NB4 (cell line): ENCODE data around the gene CFAP100.
A peak's percentile ranks its signal among the peaks of the same experiment; 100 is the strongest.

Experiments
- DNase-seq: peaks from one replicate; pipeline ENCODE4 v3.0.0; 2010; ENCODE audit warnings: low read depth
- H3K4me3 ChIP-seq: one replicate; pipeline ENCODE4 v1.5.1; 2011; ENCODE audit warnings: mild to moderate bottlenecking, low read depth, low read length, moderate library complexity
- CTCF ChIP-seq: IDR thresholded peaks from one replicate; pipeline ENCODE4 v1.5.1; 2012; ENCODE audit warnings: low read depth, low read length
- MYC ChIP-seq: IDR thresholded peaks from 2 replicates; pipeline ENCODE4 v1.6.1; 2011; ENCODE audit warnings: low read depth, low read length
- POLR2A ChIP-seq: IDR thresholded peaks from 2 replicates; pipeline ENCODE4 v1.6.1; 2011; ENCODE audit warnings: mild to moderate bottlenecking; ENCODE audit not compliant: insufficient read length; ENCODE audit errors: extremely low read depth
- TF ChIP-seq, protein P1 (sequence below): IDR thresholded peaks from 2 replicates; pipeline ENCODE4 v1.6.1; 2011; ENCODE audit warnings: low read depth, low read length

Gene CFAP100

DNA sequence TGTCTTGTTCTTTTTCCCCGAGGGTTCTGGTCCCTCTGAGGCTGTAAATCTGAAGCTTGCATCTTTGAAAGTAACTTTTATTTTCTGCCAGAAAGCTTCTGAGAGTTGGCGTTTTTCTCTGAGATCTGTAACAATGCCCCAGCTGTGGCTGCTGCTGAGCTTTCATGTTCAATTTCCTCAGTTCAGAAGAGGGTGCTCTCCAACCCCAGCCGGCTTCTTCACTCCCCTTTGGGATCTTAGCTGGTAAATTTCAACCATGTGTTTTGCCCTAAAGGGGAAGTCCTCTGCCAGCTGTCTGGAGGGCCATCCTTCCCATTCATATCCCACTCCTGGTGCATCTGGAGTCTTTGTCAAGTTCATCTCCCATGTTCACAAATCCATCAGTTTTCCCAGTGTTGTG is 18.3 kb upstream of the CFAP100 start:
- TF ChIP-seq CTCF (no peak), MYC (0 out of 2 replicates have a peak, but pooled peaks have one; percentile 7), POLR2A (no peak)
- TF ChIP-seq, protein P1, sequence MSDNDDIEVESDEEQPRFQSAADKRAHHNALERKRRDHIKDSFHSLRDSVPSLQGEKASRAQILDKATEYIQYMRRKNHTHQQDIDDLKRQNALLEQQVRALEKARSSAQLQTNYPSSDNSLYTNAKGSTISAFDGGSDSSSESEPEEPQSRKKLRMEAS, result peak; percentile 39; the same call in 1 of the 2 replicates
- DNase-seq, result peak; percentile 33
- H3K4me3 ChIP-seq, result no peak overlapping the region

GRCh38 chr3:126377211-126377610 is 17.5 kb upstream of the CFAP100 start:
- TF ChIP-seq POLR2A (no peak), MYC (no peak), CTCF (no peak)
- TF ChIP-seq, protein P1, result no peak
- H3K4me3 ChIP-seq, result no peak overlapping the region
- no peak for DNase-seq

DNA sequence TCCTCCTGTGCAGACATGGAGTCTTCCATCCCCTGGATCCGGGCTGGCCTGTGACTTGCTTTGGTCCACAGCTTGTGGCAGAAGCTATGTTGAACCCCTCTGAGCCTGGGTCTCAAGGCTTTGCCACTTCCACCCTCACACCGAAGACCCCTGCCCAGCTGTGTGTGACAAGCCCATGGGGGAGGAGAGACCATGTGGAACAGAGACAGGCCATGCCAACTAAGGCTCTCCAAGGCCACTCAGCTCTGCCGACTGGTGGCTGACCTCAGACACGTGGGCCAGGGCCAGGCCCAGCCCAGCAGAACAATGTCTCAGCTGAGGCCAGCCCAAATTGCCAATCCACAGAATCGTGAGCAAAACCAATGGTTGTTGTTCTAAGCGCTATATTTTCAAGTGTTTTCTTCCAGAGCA is 16.4 kb upstream of the CFAP100 start:
- H3K4me3 ChIP-seq, result no peak overlapping the region
- TF ChIP-seq MYC (no peak), POLR2A (no peak), CTCF (no peak)
- TF ChIP-seq, protein P1, result no peak
- DNase-seq, result no peak

DNA sequence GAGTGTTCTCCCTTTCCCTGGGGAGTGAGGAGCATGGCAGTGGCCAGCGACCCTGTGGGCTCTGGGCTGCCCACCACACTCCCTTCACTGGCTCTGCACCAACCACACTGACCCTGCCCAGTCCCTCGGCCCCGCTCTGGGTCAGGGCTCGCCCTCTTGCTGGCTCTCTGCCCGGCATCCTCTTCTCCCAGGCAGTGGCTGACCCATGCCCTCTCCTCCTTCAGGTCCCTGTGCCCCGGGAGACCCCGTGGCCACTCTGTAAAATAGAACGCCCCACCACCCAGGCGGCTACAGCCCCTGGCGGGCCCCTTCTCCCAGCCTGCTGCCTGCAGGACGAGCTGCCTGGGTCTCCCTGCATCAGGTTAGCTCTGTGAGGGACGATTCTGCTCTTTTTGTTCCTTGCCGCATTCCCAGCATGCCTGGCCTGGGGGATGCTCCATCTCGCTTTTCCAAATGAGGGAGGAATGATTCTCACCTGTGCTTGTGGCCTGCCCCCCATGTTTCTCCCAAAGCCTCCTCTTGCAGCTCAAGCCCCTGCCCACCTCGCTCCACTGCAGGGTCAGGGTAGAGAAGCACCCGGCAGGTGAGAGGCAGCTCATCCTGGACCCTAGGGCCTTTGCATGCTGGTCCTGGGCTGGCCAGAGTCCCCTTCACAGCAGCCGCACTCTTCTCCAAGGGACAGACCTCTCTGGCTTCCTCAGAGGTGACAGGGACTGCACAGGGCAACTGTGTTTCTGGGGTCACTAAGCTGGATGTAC is 14.5 kb upstream of the CFAP100 start:
- no peak for TF ChIP-seq MYC
- no peak for TF ChIP-seq POLR2A
- TF ChIP-seq, protein P1, result no peak
- no peak for TF ChIP-seq CTCF
- no peak overlapping the region for H3K4me3 ChIP-seq
- DNase-seq, result no peak

GRCh38 chr3:126381966-126382365 is 12.7 kb upstream of the CFAP100 start:
- no peak for TF ChIP-seq POLR2A
- TF ChIP-seq MYC, result no peak
- TF ChIP-seq CTCF, result no peak
- TF ChIP-seq, protein P1, result no peak
- no peak overlapping the region for H3K4me3 ChIP-seq
- no peak for DNase-seq
